Right kidney (tissue), 9 donors: ENCODE results near the gene RPS10.
A peak's percentile ranks its signal among the peaks of the same experiment; 100 is the strongest.

Experiments
- DNase-seq: peaks from one replicate; pipeline ENCODE4 v3.0.0-alpha.2; 2016
- long read RNA-seq, 8 donors: transcript quantifications; one replicate each; lab custom pipeline, GENCODE V29; 2026

The RPS10 gene
- long read RNA-seq, donor 1, transcript RPS10-205 (3 exons, 734 nt): minor isoform, 15 of 2,086 reads
- long read RNA-seq, donor 1, transcript RPS10-209 (6 exons, 588 nt): major isoform, 1,392 of 2,086 reads
- long read RNA-seq, donor 1, transcript RPS10-208 (5 exons, 1,407 nt): minor isoform, 34 of 2,086 reads
- long read RNA-seq, donor 1, transcript RPS10-206 (6 exons, 781 nt): minor isoform, 16 of 2,086 reads
- long read RNA-seq, donor 1, partial matches to known transcripts: 553 of 2,086 reads
- long read RNA-seq, donor 1, other reads (novel, unspliced or antisense): 76 of 2,086 reads
- long read RNA-seq, donor 2, transcript RPS10-206 (6 exons, 781 nt): minor isoform, 7 of 856 reads
- long read RNA-seq, donor 2, transcript RPS10-209 (6 exons, 588 nt): major isoform, 514 of 856 reads
- long read RNA-seq, donor 2, transcript RPS10-205 (3 exons, 734 nt): minor isoform, 9 of 856 reads
- long read RNA-seq, donor 2, transcript RPS10-208 (5 exons, 1,407 nt): minor isoform, 27 of 856 reads
- long read RNA-seq, donor 2, partial matches to known transcripts: 274 of 856 reads
- long read RNA-seq, donor 2, other reads (novel, unspliced or antisense): 25 of 856 reads
- long read RNA-seq, donor 3, transcript RPS10-209 (6 exons, 588 nt): major isoform, 446 of 640 reads
- long read RNA-seq, donor 3, transcript RPS10-208 (5 exons, 1,407 nt): minor isoform, 12 of 640 reads
- long read RNA-seq, donor 3, partial matches to known transcripts: 165 of 640 reads
- long read RNA-seq, donor 3, other reads (novel, unspliced or antisense): 10 of 640 reads
- long read RNA-seq, donor 4, transcript RPS10-208 (5 exons, 1,407 nt): minor isoform, 30 of 1,039 reads
- long read RNA-seq, donor 4, transcript RPS10-206 (6 exons, 781 nt): minor isoform, 15 of 1,039 reads
- long read RNA-seq, donor 4, transcript RPS10-209 (6 exons, 588 nt): major isoform, 650 of 1,039 reads
- long read RNA-seq, donor 4, transcript RPS10-205 (3 exons, 734 nt): minor isoform, 8 of 1,039 reads
- long read RNA-seq, donor 4, partial matches to known transcripts: 315 of 1,039 reads
- long read RNA-seq, donor 4, other reads (novel, unspliced or antisense): 21 of 1,039 reads
- long read RNA-seq, donor 5, transcript RPS10-209 (6 exons, 588 nt): major isoform, 735 of 1,141 reads
- long read RNA-seq, donor 5, transcript RPS10-208 (5 exons, 1,407 nt): minor isoform, 27 of 1,141 reads
- long read RNA-seq, donor 5, transcript RPS10-205 (3 exons, 734 nt): minor isoform, 8 of 1,141 reads
- long read RNA-seq, donor 5, transcript RPS10-206 (6 exons, 781 nt): minor isoform, 12 of 1,141 reads
- long read RNA-seq, donor 5, partial matches to known transcripts: 332 of 1,141 reads
- long read RNA-seq, donor 5, other reads (novel, unspliced or antisense): 26 of 1,141 reads
- long read RNA-seq, donor 6, transcript RPS10-205 (3 exons, 734 nt): minor isoform, 13 of 1,067 reads
- long read RNA-seq, donor 6, transcript RPS10-206 (6 exons, 781 nt): minor isoform, 12 of 1,067 reads
- long read RNA-seq, donor 6, transcript RPS10-209 (6 exons, 588 nt): major isoform, 737 of 1,067 reads
- long read RNA-seq, donor 6, transcript RPS10-208 (5 exons, 1,407 nt): minor isoform, 26 of 1,067 reads
- long read RNA-seq, donor 6, partial matches to known transcripts: 249 of 1,067 reads
- long read RNA-seq, donor 6, other reads (novel, unspliced or antisense): 29 of 1,067 reads
- long read RNA-seq, donor 7, transcript RPS10-205 (3 exons, 734 nt): minor isoform, 13 of 1,274 reads
- long read RNA-seq, donor 7, transcript RPS10-209 (6 exons, 588 nt): major isoform, 841 of 1,274 reads
- long read RNA-seq, donor 7, transcript RPS10-206 (6 exons, 781 nt): minor isoform, 24 of 1,274 reads
- long read RNA-seq, donor 7, transcript RPS10-208 (5 exons, 1,407 nt): minor isoform, 26 of 1,274 reads
- long read RNA-seq, donor 7, partial matches to known transcripts: 313 of 1,274 reads
- long read RNA-seq, donor 7, other reads (novel, unspliced or antisense): 56 of 1,274 reads
- long read RNA-seq, donor 8, transcript RPS10-206 (6 exons, 781 nt): minor isoform, 7 of 982 reads
- long read RNA-seq, donor 8, transcript RPS10-205 (3 exons, 734 nt): minor isoform, 13 of 982 reads
- long read RNA-seq, donor 8, transcript RPS10-208 (5 exons, 1,407 nt): minor isoform, 19 of 982 reads
- long read RNA-seq, donor 8, transcript RPS10-209 (6 exons, 588 nt): major isoform, 709 of 982 reads
- long read RNA-seq, donor 8, partial matches to known transcripts: 229 of 982 reads
- long read RNA-seq, donor 8, other reads (novel, unspliced or antisense): 5 of 982 reads

GRCh38 chr6:34425498-34426410, at the start of gene RPS10:
TSS of gene RPS10 (minus strand) at chr6:34426069. CDS start at chr6:34425221, 848 bp downstream.
- DNase-seq: peak; percentile 95

- no peak for DNase-seq
Measured at GRCh38 chr6:34475238-34475682, 49.4 kb upstream of the RPS10 start.

GRCh38 chr6:34474754-34475153, 48.9 kb upstream of the RPS10 start:
- DNase-seq: no peak

GRCh38 chr6:34473967-34474366, 48.1 kb upstream of the RPS10 start:
- no peak for DNase-seq

- no peak for DNase-seq
Measured at GRCh38 chr6:34472425-34472824, 46.6 kb upstream of the RPS10 start.

GRCh38 chr6:34469499-34469898, 43.6 kb upstream of the RPS10 start:
- DNase-seq: no peak

GRCh38 chr6:34468378-34468892, 42.6 kb upstream of the RPS10 start:
- no peak for DNase-seq

- DNase-seq: peak; percentile 27
Measured at GRCh38 chr6:34466242-34467185, 40.6 kb upstream of the RPS10 start.

- peak; percentile 48 for DNase-seq
Measured at GRCh38 chr6:34465531-34466241, 39.8 kb upstream of the RPS10 start, which contains the start of gene PACSIN1. TSS of gene PACSIN1 (plus strand) at chr6:34466076. CDS start at chr6:34526306, 60,230 bp downstream.

- no peak for DNase-seq
Measured at GRCh38 chr6:34463849-34464248, 38.0 kb upstream of the RPS10 start.

GRCh38 chr6:34463299-34463698, 37.4 kb upstream of the RPS10 start:
- DNase-seq: no peak

- DNase-seq: peak; percentile 41
Measured at GRCh38 chr6:34462551-34462971, 36.7 kb upstream of the RPS10 start.

GRCh38 chr6:34462010-34462409, 36.1 kb upstream of the RPS10 start:
- DNase-seq: no peak

- DNase-seq: no peak
Measured at GRCh38 chr6:34460796-34461507, 35.1 kb upstream of the RPS10 start.

- DNase-seq: no peak
Measured at GRCh38 chr6:34459899-34460593, 34.2 kb upstream of the RPS10 start.
